KMS-11 (cell line): ENCODE measurements around the gene ECSCR.

Source experiments
- H2AFZ ChIP-seq: fragments of 200-600 bp; sonication (generic); 2 replicates; pipeline ENCODE4 v1.6.1; 2016; ENCODE audit warnings: antibody characterized with exemption, mixed run types, low read depth
- H3K27ac ChIP-seq: fragments of 200-600 bp; sonication (generic); 2 replicates; pipeline ENCODE4 v1.6.1; 2016; ENCODE audit warnings: mild to moderate bottlenecking, mixed run types
- H3K27me3 ChIP-seq: fragments of 200-600 bp; sonication (generic); 2 replicates; pipeline ENCODE4 v1.6.1; 2017; ENCODE audit warnings: mild to moderate bottlenecking, low read depth, mixed run types, moderate library complexity; ENCODE audit not compliant: insufficient read depth
- H3K36me3 ChIP-seq: fragments of 200-600 bp; sonication (generic); 2 replicates; pipeline ENCODE4 v1.6.1; 2017; ENCODE audit warnings: mild to moderate bottlenecking, mixed run types; ENCODE audit not compliant: insufficient read depth
- H3K4me1 ChIP-seq: fragments of 200-600 bp; sonication (generic); 2 replicates; pipeline ENCODE4 v1.6.1; 2016; ENCODE audit warnings: mild to moderate bottlenecking, low read depth, mixed run types; ENCODE audit not compliant: poor library complexity, severe bottlenecking
- H3K4me2 ChIP-seq: fragments of 200-600 bp; sonication (generic); 2 replicates; pipeline ENCODE4 v1.7.0; 2016; ENCODE audit warnings: mild to moderate bottlenecking, mixed run types
- H3K4me3 ChIP-seq: fragments of 200-600 bp; sonication (generic); IDR thresholded peaks from 2 replicates; pipeline ENCODE4 v1.6.1; 2017; ENCODE audit warnings: low read depth, low read length, mixed read lengths; ENCODE audit not compliant: insufficient read depth
- H3K79me2 ChIP-seq: fragments of 200-600 bp; sonication (generic); 2 replicates; pipeline ENCODE4 v1.6.1; 2016; ENCODE audit warnings: low read depth, mixed run types; ENCODE audit not compliant: insufficient read depth
- H3K9ac ChIP-seq: fragments of 200-600 bp; sonication (generic); 2 replicates; pipeline ENCODE4 v1.6.1; 2016; ENCODE audit warnings: mild to moderate bottlenecking, mixed run types
- H4K20me1 ChIP-seq: fragments of 200-600 bp; sonication (generic); 2 replicates; pipeline ENCODE4 v1.6.1; 2016; ENCODE audit warnings: mild to moderate bottlenecking, mixed run types; ENCODE audit not compliant: insufficient read depth
- CTCF ChIP-seq: fragments of 200-600 bp; sonication (generic); conservative IDR thresholded peaks from 2 replicates; pipeline ENCODE4 v1.6.1; 2017; ENCODE audit warnings: low read depth, mild to moderate bottlenecking, antibody characterized with exemption, low read length, moderate library complexity, mixed read lengths

ECSCR gene

GRCh38 chr5:139399501-139400121 is 62.9 kb downstream of the ECSCR start:
- H4K20me1 ChIP-seq: no peaks in the 10 kb centered on the region
- no peak overlapping the region for H3K9ac ChIP-seq
- no peak for TF ChIP-seq CTCF
- no peak overlapping the region for H3K4me3 ChIP-seq
- no peaks in the 10 kb centered on the region for H3K27me3 ChIP-seq
- peaks cover 35% of the 10 kb centered on the region for H3K4me1 ChIP-seq
- H3K27ac ChIP-seq: no peak overlapping the region; the same call in 1 of the 2 replicates
- no peak overlapping the region for H3K4me2 ChIP-seq
- H3K36me3 ChIP-seq: no peaks in the 10 kb centered on the region
- no peak overlapping the region for H2AFZ ChIP-seq
- peaks cover 6% of the 10 kb centered on the region for H3K79me2 ChIP-seq
